Vagina (tissue), 2 donors: Measurements from ENCODE around the gene OMP. TPM values are rescaled to one million over a fixed set of nuclear protein-coding genes. Genes with fewer than 3 reads are reported as not detected.

Experiments used
- DNase-seq, 2 donors: peaks; one replicate each; pipeline ENCODE4 v3.0.0-alpha.2; 2017; ENCODE audit errors: extremely low spot score in 2 of 2
- H3K27ac ChIP-seq: fragments of 200-600 bp; sonication (generic); one replicate; pipeline ENCODE4 v1.5.1; 2019
- H3K27me3 ChIP-seq: fragments of 200-600 bp; sonication (generic); one replicate; pipeline ENCODE4 v1.5.1; 2019
- H3K36me3 ChIP-seq, 2 donors: fragments of 200-600 bp; sonication (generic); one replicate each; pipeline ENCODE4 v1.5.1; 2017 to 2019
- H3K4me1 ChIP-seq: fragments of 200-600 bp; sonication (generic); one replicate; pipeline ENCODE4 v1.5.1; 2019
- H3K4me3 ChIP-seq, 2 donors: fragments of 200-600 bp; sonication (generic); 1 replicate in 1 of 2; 2 replicates in 1 of 2; pipeline ENCODE4 v1.5.1; 2016 to 2019
- H3K9me3 ChIP-seq: fragments of 200-600 bp; sonication (generic); one replicate; pipeline ENCODE4 v1.5.1; 2019
- POLR2A ChIP-seq, 2 donors: fragments of 450-650 bp; IDR thresholded peaks; one replicate each; pipeline ENCODE4 v1.6.1; 2017; ENCODE audit warnings: antibody characterized with exemption in 2 of 2, mild to moderate bottlenecking in 2 of 2, moderate library complexity in 2 of 2
- POLR2AphosphoS5 ChIP-seq, 2 donors: sonication (generic); formaldehyde crosslinking; IDR thresholded peaks; one replicate each; pipeline ENCODE4 v1.9.0; 2017; ENCODE audit warnings: antibody characterized with exemption in 2 of 2, mild to moderate bottlenecking in 2 of 2, low read depth in 1 of 2; ENCODE audit not compliant: insufficient read depth in 1 of 2
- intact Hi-C: fragments of 100-400 bp; cut with DNase I; formaldehyde crosslinking; loops from one replicate; pipeline ENCODE4 v1.15.1; 2023
- total RNA-seq: library from RNA; depleted of rRNA; stranded (reverse); fragments of >200 nt; gene quantifications from one replicate; pipeline ENCODE4 v1.2.3, GENCODE V29; 2016
- TF ChIP-seq, protein P1 (sequence below), 3 experiments: fragments of 450-650 bp in 2 of 3; fragments of 200-600 bp in 1 of 3; sonication (generic) in 1 of 3; IDR thresholded peaks; one replicate each; pipeline ENCODE4 v1.5.1; 2017 to 2019; ENCODE audit warnings: antibody characterized with exemption in 3 of 3, mild to moderate bottlenecking in 2 of 3, moderate library complexity in 2 of 3

Gene OMP
- total RNA-seq, 1 donor from 2014 or later = not detected

DNA sequence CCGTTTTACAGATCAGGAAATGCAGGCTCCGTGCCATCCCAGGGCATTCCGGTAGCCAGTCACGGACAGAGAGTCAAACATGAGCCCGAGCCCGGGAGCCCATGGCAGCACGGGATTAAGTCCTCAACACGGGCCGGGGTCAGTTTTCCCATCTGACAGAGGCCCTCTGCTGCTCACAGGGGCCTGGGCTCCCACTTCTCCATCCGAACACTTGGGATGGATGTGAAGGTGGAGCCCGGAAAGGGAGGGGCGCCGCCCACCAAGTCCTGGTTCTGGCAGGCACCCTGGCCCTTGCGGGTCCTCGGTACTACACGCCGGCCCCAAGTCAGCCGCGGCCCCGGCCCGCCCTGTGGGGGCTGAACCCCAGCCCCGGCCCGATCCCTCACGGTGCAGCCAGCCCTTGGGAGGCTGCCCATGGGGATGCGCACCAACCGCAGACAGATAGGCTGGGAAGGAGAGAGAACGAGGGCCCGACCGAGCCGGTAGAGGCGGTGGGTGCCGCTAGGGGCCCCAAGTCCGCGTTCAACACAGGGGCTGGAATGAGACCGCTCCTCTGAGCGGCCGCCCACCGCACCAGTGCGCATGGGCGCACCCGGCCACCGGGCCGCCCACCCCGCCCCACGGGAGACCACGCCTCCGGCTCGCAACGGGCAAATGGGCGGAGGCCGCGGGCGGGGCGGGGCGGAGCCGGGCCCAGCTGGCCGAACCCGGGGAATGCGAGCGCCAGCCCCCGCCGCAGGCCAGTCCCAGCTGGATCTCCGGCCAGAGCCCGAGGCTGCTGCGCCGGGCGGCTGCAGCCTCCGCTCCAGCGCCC is 36.2 kb upstream of the OMP start, which contains the start of gene CAPN5:
CAPN5 (plus strand) TSS at position 743 of the 814 bp plus-strand sequence. CDS start 17,916 bp downstream, outside the sequence.
- TF ChIP-seq, protein P1, sequence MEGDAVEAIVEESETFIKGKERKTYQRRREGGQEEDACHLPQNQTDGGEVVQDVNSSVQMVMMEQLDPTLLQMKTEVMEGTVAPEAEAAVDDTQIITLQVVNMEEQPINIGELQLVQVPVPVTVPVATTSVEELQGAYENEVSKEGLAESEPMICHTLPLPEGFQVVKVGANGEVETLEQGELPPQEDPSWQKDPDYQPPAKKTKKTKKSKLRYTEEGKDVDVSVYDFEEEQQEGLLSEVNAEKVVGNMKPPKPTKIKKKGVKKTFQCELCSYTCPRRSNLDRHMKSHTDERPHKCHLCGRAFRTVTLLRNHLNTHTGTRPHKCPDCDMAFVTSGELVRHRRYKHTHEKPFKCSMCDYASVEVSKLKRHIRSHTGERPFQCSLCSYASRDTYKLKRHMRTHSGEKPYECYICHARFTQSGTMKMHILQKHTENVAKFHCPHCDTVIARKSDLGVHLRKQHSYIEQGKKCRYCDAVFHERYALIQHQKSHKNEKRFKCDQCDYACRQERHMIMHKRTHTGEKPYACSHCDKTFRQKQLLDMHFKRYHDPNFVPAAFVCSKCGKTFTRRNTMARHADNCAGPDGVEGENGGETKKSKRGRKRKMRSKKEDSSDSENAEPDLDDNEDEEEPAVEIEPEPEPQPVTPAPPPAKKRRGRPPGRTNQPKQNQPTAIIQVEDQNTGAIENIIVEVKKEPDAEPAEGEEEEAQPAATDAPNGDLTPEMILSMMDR (IDR thresholded peaks at IDR 0.05) = peak in 1 of 3 experiments; percentile 15
- TF ChIP-seq POLR2AphosphoS5 (IDR thresholded peaks at IDR 0.05; ENCODE audit: insufficient read depth in 1 of 2, low read depth in 1 of 2) (peak; percentile 19 to 99), POLR2A (IDR thresholded peaks at IDR 0.05) (peak in 1 of 2 donors; percentile 92)
- DNase-seq = no peak
- peak within 1 kb of the TSS; percentile 60 to 77 for H3K4me3 ChIP-seq
- H3K27ac ChIP-seq = peak within 1 kb of the TSS; percentile 85
- intact Hi-C loops = no loop called here
- H3K27me3 ChIP-seq = no peaks in the 10 kb centered on the region
- H3K36me3 ChIP-seq = no peaks in the 10 kb centered on the region
- no peaks in the 10 kb centered on the region for H3K9me3 ChIP-seq
- H3K4me1 ChIP-seq = peaks cover 20% of the 10 kb centered on the region

DNA sequence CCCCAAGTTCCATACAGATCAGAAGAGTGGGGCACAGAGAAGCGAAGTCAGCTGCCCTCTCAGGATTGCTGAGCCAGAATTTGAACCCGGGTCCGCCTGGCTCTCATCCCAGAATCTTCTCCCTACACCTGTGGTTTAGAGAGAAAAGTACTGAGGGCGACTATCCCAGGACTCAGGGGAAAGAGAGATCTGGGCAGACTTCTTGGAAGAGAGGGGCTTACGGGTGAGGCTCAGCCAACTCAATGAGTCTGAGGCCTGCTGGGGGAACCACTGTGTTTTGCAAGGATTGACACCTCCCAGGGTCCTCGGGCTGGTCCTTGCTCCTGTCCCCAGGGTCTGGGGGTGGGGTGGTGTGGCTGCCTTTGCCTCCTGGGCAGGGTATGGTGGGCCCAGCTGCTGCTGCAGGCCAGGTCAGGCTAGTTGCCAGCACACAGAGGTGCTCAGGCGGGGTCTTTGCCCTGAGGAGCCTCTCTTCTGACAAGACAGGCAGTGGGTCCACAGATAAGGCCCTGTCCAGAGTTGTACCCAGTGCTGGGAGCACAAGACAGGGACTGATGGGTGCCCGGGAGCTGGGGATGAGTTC is 34.7 kb upstream of the OMP start:
- DNase-seq = no peak
- intact Hi-C loops = no loop called here
- Histone ChIP-seq H3K27ac (peak overlapping the region; percentile 85), H3K4me3 (peak overlapping the region; percentile 60 to 77), H3K9me3 (no peaks in the 10 kb centered on the region), H3K4me1 (peaks cover 34% of the 10 kb centered on the region), H3K27me3 (no peaks in the 10 kb centered on the region), H3K36me3 (no peaks in the 10 kb centered on the region)
- TF ChIP-seq, protein P1 (IDR thresholded peaks at IDR 0.05) = no peak
- TF ChIP-seq POLR2AphosphoS5 (IDR thresholded peaks at IDR 0.05; ENCODE audit: insufficient read depth in 1 of 2, low read depth in 1 of 2) = no peak
- no peak for TF ChIP-seq POLR2A (IDR thresholded peaks at IDR 0.05)

DNA sequence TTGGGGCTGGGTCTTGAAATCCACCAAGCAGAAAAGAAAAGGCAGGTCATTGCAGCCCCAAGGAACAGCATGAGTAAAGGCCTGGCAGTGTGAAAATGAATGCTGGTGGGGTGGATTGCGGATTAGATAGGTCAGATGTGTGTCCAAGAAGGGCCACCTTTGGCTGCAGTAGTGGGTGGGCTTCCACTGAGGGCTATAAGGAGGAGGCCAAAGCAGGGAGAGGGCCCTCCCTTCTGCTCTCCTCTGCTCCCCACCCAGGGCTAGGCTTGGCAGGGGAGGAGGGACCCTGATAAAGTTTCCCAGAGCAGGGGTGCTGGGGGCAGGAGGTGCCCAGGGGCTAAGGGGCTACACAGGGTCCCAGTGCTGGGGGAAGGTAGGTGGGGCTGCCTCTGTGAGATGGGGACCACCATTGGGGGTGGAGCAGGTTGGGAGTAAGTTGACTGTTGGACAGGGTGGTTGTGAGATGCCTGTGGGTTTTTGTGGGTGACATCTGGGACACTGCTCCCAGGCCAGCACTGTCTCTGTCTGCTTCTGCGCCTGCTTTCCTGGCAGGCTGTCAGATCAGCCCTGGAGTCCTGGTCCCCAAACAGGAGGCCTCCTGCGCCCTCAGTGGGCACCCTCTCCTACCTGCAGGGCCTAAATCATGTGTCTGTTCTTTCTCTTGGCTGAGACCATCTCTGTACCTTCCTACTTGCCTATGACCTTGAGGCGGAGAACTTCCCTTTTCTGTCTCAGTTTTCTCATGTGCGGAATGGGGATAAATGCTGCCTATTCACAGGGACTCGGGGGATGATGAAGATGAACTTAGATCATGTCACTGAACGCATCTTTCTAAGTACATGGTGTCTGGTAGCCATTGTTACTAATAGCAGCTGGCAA is 33.9 kb upstream of the OMP start:
- Histone ChIP-seq H3K27ac (no peak overlapping the region), H3K4me1 (peaks cover 41% of the 10 kb centered on the region), H3K27me3 (no peaks in the 10 kb centered on the region), H3K4me3 (no peak overlapping the region), H3K9me3 (no peaks in the 10 kb centered on the region), H3K36me3 (no peaks in the 10 kb centered on the region)
- intact Hi-C loops = no loop called here
- DNase-seq = no peak
- TF ChIP-seq POLR2A (IDR thresholded peaks at IDR 0.05) (no peak), POLR2AphosphoS5 (IDR thresholded peaks at IDR 0.05; ENCODE audit: insufficient read depth in 1 of 2, low read depth in 1 of 2) (no peak)
- TF ChIP-seq, protein P1 (IDR thresholded peaks at IDR 0.05) = no peak

DNA sequence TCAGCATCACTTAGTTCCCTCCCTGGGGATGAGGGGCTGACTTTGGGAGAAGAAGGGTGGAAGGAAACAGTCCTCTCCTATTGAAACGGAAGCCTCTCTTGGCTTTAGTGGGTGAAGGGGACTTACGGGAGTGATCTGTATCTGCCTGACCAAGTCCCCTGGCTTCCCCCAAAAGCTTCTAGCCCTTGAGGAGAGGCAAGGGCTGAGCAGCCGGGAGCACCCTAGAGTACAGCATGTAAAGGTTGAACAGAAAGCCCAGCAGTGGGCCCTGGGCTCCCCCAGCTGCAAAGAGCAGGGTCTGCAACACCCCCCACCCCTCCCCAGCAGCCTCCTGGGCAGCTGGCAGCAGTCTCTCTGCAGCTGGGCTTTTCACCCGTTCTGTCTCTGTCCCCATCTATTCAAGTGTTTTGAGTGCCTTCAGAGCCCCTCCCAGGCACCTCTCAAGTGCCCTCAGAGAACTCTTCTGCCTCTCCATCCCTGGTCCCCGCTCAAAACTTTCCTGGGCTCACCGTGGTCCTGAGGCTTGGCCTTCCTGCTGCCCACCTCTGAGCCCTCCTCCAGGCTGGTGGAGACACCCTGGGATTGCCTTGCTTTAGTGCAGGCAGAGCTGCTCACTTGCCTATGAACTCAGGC is 33.2 kb upstream of the OMP start:
- intact Hi-C loops = no loop called here
- Histone ChIP-seq H3K36me3 (no peaks in the 10 kb centered on the region), H3K27ac (no peak overlapping the region), H3K4me3 (no peak overlapping the region), H3K27me3 (no peaks in the 10 kb centered on the region), H3K4me1 (peaks cover 49% of the 10 kb centered on the region), H3K9me3 (no peaks in the 10 kb centered on the region)
- no peak for DNase-seq
- no peak for TF ChIP-seq POLR2A (IDR thresholded peaks at IDR 0.05)
- no peak for TF ChIP-seq POLR2AphosphoS5 (IDR thresholded peaks at IDR 0.05; ENCODE audit: insufficient read depth in 1 of 2, low read depth in 1 of 2)
- TF ChIP-seq, protein P1 (IDR thresholded peaks at IDR 0.05) = no peak
